Stimulated activated CD4-positive, alpha-beta T cell treated with anti-CD3 and anti-CD28 coated beads, Interleukin-12 subunit alpha, Interleukin-12 subunit beta, amount 100 ng/mL, for 48 hours (primary cell): ENCODE results near the gene PAX8.

Source experiments
- DNase-seq, 3 donors: peaks; one replicate each; pipeline ENCODE4 v3.0.0-alpha.2; 2020; ENCODE audit warnings: low read depth in 2 of 3, low spot score in 1 of 3

PAX8 gene

GRCh38 chr2:113172721-113173541 is 105.8 kb downstream of the PAX8 start:
- DNase-seq = no peak

- DNase-seq = no peak
Measured at GRCh38 chr2:113171334-113172075, 107.2 kb downstream of the PAX8 start.

GRCh38 chr2:113169586-113169985 is 109.1 kb downstream of the PAX8 start:
- DNase-seq = no peak

GRCh38 chr2:113169002-113169530 is 109.7 kb downstream of the PAX8 start:
- DNase-seq = peak in 1 of 3 donors; percentile 20

- DNase-seq = no peak
Measured at GRCh38 chr2:113167962-113168340, 110.8 kb downstream of the PAX8 start.

- peak in 1 of 3 donors; percentile 37 for DNase-seq
Measured at GRCh38 chr2:113167115-113167932, 111.4 kb downstream of the PAX8 start.

- DNase-seq = no peak
Measured at GRCh38 chr2:113166187-113166645, 112.5 kb downstream of the PAX8 start.
